Measurements from ENCODE around the gene FAM229A.

The FAM229A gene

DNA sequence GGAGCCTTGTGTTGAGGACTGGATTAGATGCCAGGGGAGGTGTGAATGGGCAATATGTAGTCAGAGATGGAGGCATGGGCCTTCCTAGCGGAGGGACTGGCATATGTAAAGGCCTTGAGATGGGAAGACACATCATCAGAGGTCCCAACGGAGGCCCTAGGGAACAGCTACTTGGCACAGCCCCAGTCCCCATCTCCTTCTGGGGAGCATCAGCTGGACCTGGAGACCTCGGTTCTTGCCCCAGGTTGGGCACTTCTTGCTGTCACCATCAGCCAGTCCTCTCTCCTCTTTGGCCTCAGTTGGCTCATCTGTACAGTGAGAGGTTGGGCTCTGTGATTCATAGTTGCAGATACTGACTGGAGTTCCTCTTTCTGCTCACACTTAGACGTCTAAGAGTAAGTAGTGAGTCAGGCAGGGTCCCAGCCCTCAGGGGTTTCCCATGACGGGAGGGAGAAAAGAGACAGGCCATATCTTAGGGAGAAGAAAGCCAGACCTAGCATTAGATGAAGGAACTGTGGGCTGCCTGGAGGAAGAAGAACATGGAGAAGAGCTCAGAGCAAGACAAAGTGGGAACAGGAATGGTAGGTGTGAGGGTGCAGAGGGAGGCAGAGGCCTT, 22.8 kb downstream of the FAM229A start:
- TF ChIP-seq, protein P1, sequence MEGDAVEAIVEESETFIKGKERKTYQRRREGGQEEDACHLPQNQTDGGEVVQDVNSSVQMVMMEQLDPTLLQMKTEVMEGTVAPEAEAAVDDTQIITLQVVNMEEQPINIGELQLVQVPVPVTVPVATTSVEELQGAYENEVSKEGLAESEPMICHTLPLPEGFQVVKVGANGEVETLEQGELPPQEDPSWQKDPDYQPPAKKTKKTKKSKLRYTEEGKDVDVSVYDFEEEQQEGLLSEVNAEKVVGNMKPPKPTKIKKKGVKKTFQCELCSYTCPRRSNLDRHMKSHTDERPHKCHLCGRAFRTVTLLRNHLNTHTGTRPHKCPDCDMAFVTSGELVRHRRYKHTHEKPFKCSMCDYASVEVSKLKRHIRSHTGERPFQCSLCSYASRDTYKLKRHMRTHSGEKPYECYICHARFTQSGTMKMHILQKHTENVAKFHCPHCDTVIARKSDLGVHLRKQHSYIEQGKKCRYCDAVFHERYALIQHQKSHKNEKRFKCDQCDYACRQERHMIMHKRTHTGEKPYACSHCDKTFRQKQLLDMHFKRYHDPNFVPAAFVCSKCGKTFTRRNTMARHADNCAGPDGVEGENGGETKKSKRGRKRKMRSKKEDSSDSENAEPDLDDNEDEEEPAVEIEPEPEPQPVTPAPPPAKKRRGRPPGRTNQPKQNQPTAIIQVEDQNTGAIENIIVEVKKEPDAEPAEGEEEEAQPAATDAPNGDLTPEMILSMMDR (IDR thresholded peaks at IDR 0.05; ENCODE audit: insufficient read depth, low read depth, low read length, missing control alignments): no peak
- no peak overlapping the region for H3K4me3 ChIP-seq (ENCODE audit: low read length)
- DNase-seq (ENCODE audit: low read depth): peak; percentile 85

DNA sequence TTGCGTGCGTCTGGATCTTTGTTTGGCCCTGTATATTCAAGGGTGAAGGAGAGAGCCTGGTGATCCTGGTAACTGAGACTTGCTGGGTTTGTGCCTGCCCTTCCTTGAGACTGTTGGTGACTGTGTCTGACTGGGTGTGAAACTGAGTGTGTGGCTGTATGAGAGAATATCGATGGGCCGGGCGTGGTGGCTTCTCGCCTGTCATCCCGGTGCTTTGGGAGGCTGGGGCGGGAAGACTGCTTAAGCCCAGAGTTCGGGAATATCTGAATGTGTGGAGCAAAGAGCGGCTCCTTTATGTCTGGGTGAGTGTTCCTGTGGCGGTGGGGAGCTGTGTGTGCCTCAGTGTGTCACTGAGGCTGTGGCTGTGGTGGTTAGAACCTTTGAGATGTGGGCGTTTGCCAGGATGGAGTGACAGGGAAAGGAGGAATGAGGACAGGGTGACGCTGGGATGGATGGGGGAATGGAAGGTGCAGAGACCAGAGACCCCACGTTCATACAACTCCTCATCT, 23.6 kb downstream of the FAM229A start:
- TF ChIP-seq, protein P1 (IDR thresholded peaks at IDR 0.05; ENCODE audit: insufficient read depth, low read depth, low read length, missing control alignments): no peak
- peak; percentile 50 for DNase-seq (ENCODE audit: low read depth)
- H3K4me3 ChIP-seq (ENCODE audit: low read length): no peak overlapping the region

DNA sequence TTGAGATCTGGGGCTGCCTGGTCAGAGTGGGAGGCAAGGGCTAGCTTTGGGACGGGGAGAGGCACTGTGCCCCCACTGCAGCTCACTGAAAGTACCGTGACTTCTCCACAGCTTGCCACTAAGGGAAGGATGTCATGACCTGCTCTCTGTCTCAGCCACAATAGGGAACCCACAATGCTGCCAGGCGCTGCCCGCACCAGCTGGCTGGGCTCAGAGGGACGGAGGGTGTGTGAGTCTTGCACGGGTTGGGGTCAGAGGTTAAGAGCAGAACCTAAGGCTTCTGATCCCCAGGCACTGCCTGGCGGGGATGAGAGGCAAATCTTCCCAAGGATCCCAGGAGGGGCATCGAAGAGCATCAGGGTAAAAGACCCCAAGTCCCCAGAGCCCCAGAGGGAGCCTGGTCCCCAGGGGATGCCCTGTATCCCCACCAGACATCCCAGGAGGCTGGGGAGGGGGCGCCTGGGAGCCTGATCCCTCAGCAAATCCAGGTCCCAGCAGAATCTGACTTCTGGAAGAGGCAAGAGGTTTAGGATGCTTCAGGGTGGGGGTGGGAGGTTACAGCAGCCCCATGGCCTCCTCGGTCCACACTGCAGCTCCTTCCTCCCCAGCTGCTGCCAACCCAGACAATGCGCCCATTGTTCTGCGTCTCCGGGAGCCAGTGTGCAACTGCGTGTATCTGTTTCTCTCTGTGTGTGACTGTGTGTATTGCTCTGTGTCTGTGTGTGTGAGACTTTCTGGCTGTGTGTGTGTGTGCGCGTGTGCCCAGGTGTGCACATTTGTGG, 24.2 kb downstream of the FAM229A start:
- H3K4me3 ChIP-seq (ENCODE audit: low read length): no peak overlapping the region
- TF ChIP-seq, protein P1 (IDR thresholded peaks at IDR 0.05; ENCODE audit: insufficient read depth, low read depth, low read length, missing control alignments): no peak
- DNase-seq (ENCODE audit: low read depth): no peak

DNA sequence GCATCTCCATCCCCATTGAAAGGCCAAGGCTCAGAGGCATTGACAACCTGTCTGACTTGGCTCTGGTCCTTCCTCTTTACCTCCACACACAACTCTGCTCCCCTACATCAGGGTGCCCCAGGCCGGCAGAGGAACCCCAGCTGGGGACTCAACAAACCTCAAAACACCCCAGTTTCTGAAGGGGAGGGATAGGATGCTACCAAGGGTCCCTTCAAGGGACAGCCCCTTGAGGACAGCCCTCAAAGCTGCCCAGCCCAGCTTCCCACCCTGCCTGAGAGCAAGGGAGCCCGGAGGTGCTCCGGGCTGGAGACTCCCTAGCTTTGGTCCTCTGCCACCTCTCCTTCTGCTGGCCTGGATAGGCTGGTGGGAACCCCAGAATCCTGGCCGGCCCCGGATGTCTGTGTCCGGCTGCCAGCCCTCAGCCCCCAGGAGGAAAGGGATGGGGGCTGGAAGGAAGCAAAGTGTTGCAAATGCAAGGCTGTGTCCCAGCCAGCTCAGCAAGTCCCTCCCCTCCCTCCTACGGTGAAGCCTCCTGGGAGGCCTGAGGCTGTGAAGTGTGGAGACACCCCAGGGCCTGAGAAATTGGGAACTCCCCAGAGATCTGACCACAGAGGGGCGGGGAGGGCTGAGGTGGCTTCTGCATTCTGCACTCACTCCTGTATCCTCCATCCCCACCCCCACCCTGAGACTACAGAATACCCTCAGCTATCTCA, 25.2 kb downstream of the FAM229A start:
- TF ChIP-seq, protein P1 (IDR thresholded peaks at IDR 0.05; ENCODE audit: insufficient read depth, low read depth, low read length, missing control alignments): no peak
- DNase-seq (ENCODE audit: low read depth): peak; percentile 46
- no peak overlapping the region for H3K4me3 ChIP-seq (ENCODE audit: low read length)

DNA sequence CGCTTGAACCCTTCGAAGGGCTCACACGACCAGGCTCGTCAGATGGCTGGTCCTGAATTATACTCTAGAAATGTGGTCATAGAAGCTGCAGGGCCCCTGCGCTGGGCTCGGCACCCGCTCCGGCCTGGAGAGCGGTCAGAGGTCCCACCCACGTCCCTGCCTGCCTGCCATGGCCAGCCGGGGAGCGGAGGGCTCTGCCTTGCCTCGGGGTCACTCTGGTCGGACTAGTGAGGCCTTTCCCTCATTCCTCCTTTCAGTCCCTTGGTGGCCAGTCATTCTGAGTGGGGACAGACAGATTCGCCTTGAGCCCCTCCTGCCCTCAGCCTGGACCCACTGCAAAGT, 25.7 kb downstream of the FAM229A start:
- TF ChIP-seq, protein P1 (IDR thresholded peaks at IDR 0.05; ENCODE audit: insufficient read depth, low read depth, low read length, missing control alignments): no peak
- no peak overlapping the region for H3K4me3 ChIP-seq (ENCODE audit: low read length)
- DNase-seq (ENCODE audit: low read depth): no peak

DNA sequence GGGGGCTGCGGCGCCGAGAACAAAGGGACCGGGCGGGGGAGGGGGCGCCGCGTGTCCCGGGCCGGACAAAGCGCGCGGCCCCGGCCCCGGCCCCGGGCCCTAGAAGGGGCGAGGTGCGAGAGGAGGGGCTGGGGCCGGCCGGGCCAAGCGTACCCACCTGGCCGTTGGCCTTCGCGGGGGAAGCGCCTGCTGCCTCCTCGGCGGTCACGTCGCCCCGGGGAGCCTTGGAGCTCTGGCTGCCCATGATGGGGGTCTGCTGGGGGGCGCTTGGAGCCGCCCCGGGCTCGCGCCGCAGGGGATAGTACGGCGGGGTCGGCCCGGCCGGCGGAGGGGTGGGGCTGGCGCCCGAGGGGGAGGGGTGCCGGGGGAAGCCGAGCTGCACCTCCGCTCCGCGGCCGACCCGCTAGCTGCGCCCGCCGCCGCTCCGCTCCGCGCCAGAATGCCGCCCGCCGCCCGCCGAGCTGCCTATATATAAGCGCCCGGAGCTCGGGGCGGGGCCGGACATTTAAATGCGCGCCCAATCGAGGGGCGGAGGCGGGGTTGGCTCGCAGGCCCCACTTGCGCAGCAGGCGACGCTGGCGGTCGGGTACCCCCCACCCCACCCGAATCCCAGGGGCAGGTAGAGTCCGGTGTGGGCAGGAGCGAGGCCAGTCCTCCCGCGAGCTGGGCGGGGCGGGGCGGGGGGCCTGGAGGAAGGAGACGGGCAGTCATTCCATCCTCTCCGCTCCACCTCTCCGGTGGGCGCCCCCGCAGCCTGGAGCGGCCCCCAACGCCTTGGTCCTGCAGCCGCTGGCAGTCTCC, 26.3 kb downstream of the FAM229A start, which contains the start of gene MARCKSL1:
Gene MARCKSL1 (minus strand): TSS at position 444 of the 801 bp plus-strand sequence. CDS start 200 bp downstream, at position 244.
- peak; percentile 68 for DNase-seq (ENCODE audit: low read depth)
- H3K4me3 ChIP-seq (ENCODE audit: low read length): peak within 1 kb of the TSS; percentile 47
- TF ChIP-seq, protein P1 (IDR thresholded peaks at IDR 0.05; ENCODE audit: insufficient read depth, low read depth, low read length, missing control alignments): no peak

Data from epithelial cell of esophagus (primary cell).